IPS DF 6.9 (cell line): ENCODE measurements around the gene CGN.
A peak's percentile ranks its signal among the peaks of the same experiment; 100 is the strongest.

Source experiments
- DNase-seq: peaks from one replicate; pipeline ENCODE4 v3.0.0-alpha.2; 2013; ENCODE audit warnings: low read depth, low spot score
- H3K27ac ChIP-seq: one replicate; pipeline ENCODE4 v1.5.1; 2013; ENCODE audit warnings: low read length, control low read depth
- H3K27me3 ChIP-seq: 2 replicates; pipeline ENCODE4 v1.6.1; 2013; ENCODE audit warnings: mild to moderate bottlenecking, low read length; ENCODE audit not compliant: control insufficient read depth, insufficient read depth
- H3K36me3 ChIP-seq: 2 replicates; pipeline ENCODE4 v1.6.1; 2013; ENCODE audit warnings: low read length; ENCODE audit not compliant: control insufficient read depth, insufficient read depth
- H3K4me1 ChIP-seq: 2 replicates; pipeline ENCODE4 v1.6.1; 2013; ENCODE audit warnings: low read length; ENCODE audit not compliant: control insufficient read depth, insufficient read depth
- H3K4me3 ChIP-seq: 2 replicates; pipeline ENCODE4 v1.5.1; 2013; ENCODE audit warnings: mild to moderate bottlenecking, low read length
- H3K9me3 ChIP-seq: 2 replicates; pipeline ENCODE4 v1.6.1; 2013; ENCODE audit warnings: low read length, inconsistent platforms; ENCODE audit not compliant: control insufficient read depth, insufficient read depth
- WGBS: extraction: QIAGEN DNeasy Blood & Tissue Kit; methylation state at CpG from one replicate; pipeline ENCODE4 v1.1.7; 2013; ENCODE audit warnings: mixed read lengths, missing lambda C conversion rate; ENCODE audit not compliant: insufficient read length, insufficient coverage; 5-methylcytosine and 5-hydroxymethylcytosine counted together

CGN gene

GRCh38 chr1:151510957-151511635, at the start of gene CGN:
TSS of gene CGN (plus strand) at chr1:151511387. CDS start at chr1:151518520, 7,133 bp downstream.
- no peaks in the 10 kb centered on the region for H3K27me3 ChIP-seq
- H3K36me3 ChIP-seq: no peaks in the 10 kb centered on the region
- WGBS: no CpG with 5 or more reads among the region's 68 CpGs
- H3K9me3 ChIP-seq: no peaks in the 10 kb centered on the region
- DNase-seq: peak; percentile 82
- H3K4me3 ChIP-seq: peak within 1 kb of the TSS; percentile 75
- no peak within 1 kb of the TSS for H3K27ac ChIP-seq
- H3K4me1 ChIP-seq: peaks cover 12% of the 10 kb centered on the region

GRCh38 chr1:151461694-151462093, 49.5 kb upstream of the CGN start:
- H3K4me3 ChIP-seq: no peak overlapping the region
- H3K36me3 ChIP-seq: no peaks in the 10 kb centered on the region
- H3K27me3 ChIP-seq: no peaks in the 10 kb centered on the region
- H3K4me1 ChIP-seq: peaks cover 2% of the 10 kb centered on the region; the same call in 1 of the 2 replicates
- H3K9me3 ChIP-seq: no peaks in the 10 kb centered on the region
- DNase-seq: no peak
- no peak overlapping the region for H3K27ac ChIP-seq
- WGBS: no CpG with 5 or more reads among the region's 5 CpGs

GRCh38 chr1:151465026-151465425, 46.2 kb upstream of the CGN start:
- no peak for DNase-seq
- H3K27ac ChIP-seq: no peak overlapping the region
- WGBS: no CpG with 5 or more reads among the region's 1 CpG
- no peak overlapping the region for H3K4me3 ChIP-seq
- no peaks in the 10 kb centered on the region for H3K9me3 ChIP-seq
- no peaks in the 10 kb centered on the region for H3K27me3 ChIP-seq
- no peaks in the 10 kb centered on the region; the same call in 1 of the 2 replicates for H3K4me1 ChIP-seq
- H3K36me3 ChIP-seq: no peaks in the 10 kb centered on the region

GRCh38 chr1:151472856-151473731, 38.1 kb upstream of the CGN start:
- Histone ChIP-seq H3K27ac (no peak overlapping the region), H3K36me3 (no peaks in the 10 kb centered on the region), H3K4me3 (peak overlapping the region; percentile 67; the same call in 1 of the 2 replicates), H3K27me3 (no peaks in the 10 kb centered on the region), H3K4me1 (no peaks in the 10 kb centered on the region), H3K9me3 (no peaks in the 10 kb centered on the region)
- DNase-seq: no peak
- WGBS: no CpG with 5 or more reads among the region's 36 CpGs

GRCh38 chr1:151474745-151475144, 36.4 kb upstream of the CGN start:
- no CpG with 5 or more reads among the region's 3 CpGs for WGBS
- H3K9me3 ChIP-seq: no peaks in the 10 kb centered on the region
- H3K27ac ChIP-seq: no peak overlapping the region
- H3K4me3 ChIP-seq: no peak overlapping the region
- DNase-seq: no peak
- no peaks in the 10 kb centered on the region for H3K36me3 ChIP-seq
- H3K4me1 ChIP-seq: no peaks in the 10 kb centered on the region
- H3K27me3 ChIP-seq: no peaks in the 10 kb centered on the region

GRCh38 chr1:151475175-151475574, 36.0 kb upstream of the CGN start:
- H3K9me3 ChIP-seq: no peaks in the 10 kb centered on the region
- H3K4me1 ChIP-seq: no peaks in the 10 kb centered on the region
- H3K4me3 ChIP-seq: no peak overlapping the region
- WGBS: no CpG with 5 or more reads among the region's 1 CpG
- H3K36me3 ChIP-seq: no peaks in the 10 kb centered on the region
- H3K27me3 ChIP-seq: no peaks in the 10 kb centered on the region
- no peak for DNase-seq
- H3K27ac ChIP-seq: no peak overlapping the region

- H3K36me3 ChIP-seq: no peaks in the 10 kb centered on the region
- H3K4me1 ChIP-seq: no peaks in the 10 kb centered on the region
- WGBS: no CpG with 5 or more reads among the region's 6 CpGs
- no peaks in the 10 kb centered on the region for H3K9me3 ChIP-seq
- DNase-seq: no peak
- no peak overlapping the region for H3K27ac ChIP-seq
- H3K27me3 ChIP-seq: no peaks in the 10 kb centered on the region
- H3K4me3 ChIP-seq: no peak overlapping the region
Observed at GRCh38 chr1:151476083-151476482, 35.1 kb upstream of the CGN start.

- no peak overlapping the region for H3K4me3 ChIP-seq
- no CpG with 5 or more reads among the region's 3 CpGs for WGBS
- DNase-seq: no peak
- no peaks in the 10 kb centered on the region for H3K9me3 ChIP-seq
- no peaks in the 10 kb centered on the region for H3K4me1 ChIP-seq
- H3K27me3 ChIP-seq: no peaks in the 10 kb centered on the region
- no peak overlapping the region for H3K27ac ChIP-seq
- H3K36me3 ChIP-seq: no peaks in the 10 kb centered on the region
Observed at GRCh38 chr1:151477066-151477465, 34.1 kb upstream of the CGN start.

GRCh38 chr1:151478140-151478812, 32.9 kb upstream of the CGN start:
- Histone ChIP-seq H3K9me3 (no peaks in the 10 kb centered on the region), H3K27me3 (no peaks in the 10 kb centered on the region), H3K36me3 (no peaks in the 10 kb centered on the region), H3K27ac (no peak overlapping the region), H3K4me3 (no peak overlapping the region), H3K4me1 (no peaks in the 10 kb centered on the region)
- no peak for DNase-seq
- WGBS: no CpG with 5 or more reads among the region's 1 CpG

GRCh38 chr1:151478923-151479322, 32.3 kb upstream of the CGN start:
- no peaks in the 10 kb centered on the region for H3K36me3 ChIP-seq
- WGBS: no CpG with 5 or more reads among the region's 2 CpGs
- no peaks in the 10 kb centered on the region for H3K9me3 ChIP-seq
- no peak overlapping the region for H3K4me3 ChIP-seq
- DNase-seq: no peak
- no peaks in the 10 kb centered on the region for H3K4me1 ChIP-seq
- H3K27me3 ChIP-seq: no peaks in the 10 kb centered on the region
- no peak overlapping the region for H3K27ac ChIP-seq
